ENCODE results near the gene HIVEP3. TPM values are rescaled to one million over a fixed set of nuclear protein-coding genes. Genes with fewer than 3 reads are reported as not detected.

The HIVEP3 gene
- total RNA-seq, 1 experiment from 2014 or later: 1.2 TPM

- POLR2A ChIA-PET: interaction anchor here (0.8 kb wide), 1 partner anchor 29 kb away, joined by 3 read pairs; no protein-coding TSS in a partner anchor
- Mint-ChIP-seq H3K27ac (ENCODE audit: low read depth, unreplicated experiment) (no peak overlapping the region), H3K36me3 (ENCODE audit: insufficient read depth, unreplicated experiment) (no peaks in the 10 kb centered on the region), H3K4me1 (ENCODE audit: insufficient read depth, unreplicated experiment) (no peaks in the 10 kb centered on the region), H3K9me3 (ENCODE audit: unreplicated experiment) (no peaks in the 10 kb centered on the region), H3K4me3 (ENCODE audit: unreplicated experiment) (no peak overlapping the region), H3K27me3 (ENCODE audit: insufficient read depth, unreplicated experiment) (peaks cover 11% of the 10 kb centered on the region)
- TF ChIP-seq CTCF (IDR thresholded peaks at IDR 0.05; ENCODE audit: unreplicated experiment): no peak
- intact Hi-C loops (cut with micrococcal nuclease): no loop called here
- BruUV-seq (replicated peaks): no TSS peak
- CTCF ChIA-PET: no interaction called here
- DNase-seq (ENCODE audit: unreplicated experiment): no peak
Measured at GRCh38 chr1:41833519-41834000, 85.2 kb downstream of the HIVEP3 start.

- no peak for DNase-seq (ENCODE audit: unreplicated experiment)
- Mint-ChIP-seq H3K36me3 (ENCODE audit: insufficient read depth, unreplicated experiment) (no peaks in the 10 kb centered on the region), H3K4me3 (ENCODE audit: unreplicated experiment) (no peak overlapping the region), H3K9me3 (ENCODE audit: unreplicated experiment) (no peaks in the 10 kb centered on the region), H3K27me3 (ENCODE audit: insufficient read depth, unreplicated experiment) (peaks cover 11% of the 10 kb centered on the region), H3K4me1 (ENCODE audit: insufficient read depth, unreplicated experiment) (no peaks in the 10 kb centered on the region), H3K27ac (ENCODE audit: low read depth, unreplicated experiment) (no peak overlapping the region)
- intact Hi-C loops (cut with micrococcal nuclease): no loop called here
- no TSS peak for BruUV-seq (replicated peaks)
- TF ChIP-seq CTCF (IDR thresholded peaks at IDR 0.05; ENCODE audit: unreplicated experiment): no peak
- CTCF ChIA-PET: no interaction called here
- POLR2A ChIA-PET: no interaction called here
Measured at GRCh38 chr1:41830726-41831125, 88.0 kb downstream of the HIVEP3 start.

- no peak for TF ChIP-seq CTCF (IDR thresholded peaks at IDR 0.05; ENCODE audit: unreplicated experiment)
- no peak overlapping the region for H3K4me3 Mint-ChIP-seq (ENCODE audit: unreplicated experiment)
- no peaks in the 10 kb centered on the region for H3K4me1 Mint-ChIP-seq (ENCODE audit: insufficient read depth, unreplicated experiment)
- H3K27me3 Mint-ChIP-seq (ENCODE audit: insufficient read depth, unreplicated experiment): peaks cover 11% of the 10 kb centered on the region
- DNase-seq (ENCODE audit: unreplicated experiment): no peak
- intact Hi-C loops (cut with micrococcal nuclease): no loop called here
- H3K36me3 Mint-ChIP-seq (ENCODE audit: insufficient read depth, unreplicated experiment): no peaks in the 10 kb centered on the region
- ChIA-PET POLR2A (interaction anchor here (0.6 kb wide), 1 partner anchor 571 kb away, joined by 3 read pairs; no protein-coding TSS in a partner anchor), CTCF (no interaction called here)
- H3K9me3 Mint-ChIP-seq (ENCODE audit: unreplicated experiment): no peaks in the 10 kb centered on the region
- no peak overlapping the region for H3K27ac Mint-ChIP-seq (ENCODE audit: low read depth, unreplicated experiment)
- no TSS peak for BruUV-seq (replicated peaks)
Measured at GRCh38 chr1:41827991-41828570, 90.6 kb downstream of the HIVEP3 start.

GRCh38 chr1:41823471-41823870, 95.3 kb downstream of the HIVEP3 start:
- no peaks in the 10 kb centered on the region for H3K9me3 Mint-ChIP-seq (ENCODE audit: unreplicated experiment)
- H3K27me3 Mint-ChIP-seq (ENCODE audit: insufficient read depth, unreplicated experiment): peaks cover 12% of the 10 kb centered on the region
- no peaks in the 10 kb centered on the region for H3K4me1 Mint-ChIP-seq (ENCODE audit: insufficient read depth, unreplicated experiment)
- ChIA-PET POLR2A (interaction anchor here (0.7 kb wide), 1 partner anchor 12 kb away, joined by 3 read pairs; no protein-coding TSS in a partner anchor), CTCF (no interaction called here)
- BruUV-seq (replicated peaks): no TSS peak
- H3K27ac Mint-ChIP-seq (ENCODE audit: low read depth, unreplicated experiment): no peak overlapping the region
- DNase-seq (ENCODE audit: unreplicated experiment): no peak
- no peak overlapping the region for H3K4me3 Mint-ChIP-seq (ENCODE audit: unreplicated experiment)
- TF ChIP-seq CTCF (IDR thresholded peaks at IDR 0.05; ENCODE audit: unreplicated experiment): no peak
- intact Hi-C loops (cut with micrococcal nuclease): no loop called here
- H3K36me3 Mint-ChIP-seq (ENCODE audit: insufficient read depth, unreplicated experiment): no peaks in the 10 kb centered on the region

All from MCF 10A (cell line).